Stimulated activated CD8-positive, alpha-beta memory T cell treated with anti-CD3 and anti-CD28 coated beads, Interleukin-15, amount 100 ng/mL, for 4 hours (primary cell): ENCODE results near the gene RCSD1.
A peak's percentile ranks its signal among the peaks of the same experiment; 100 is the strongest.

Experiments
- DNase-seq, 2 donors: peaks; one replicate each; pipeline ENCODE4 v3.0.0-alpha.2; 2020; ENCODE audit warnings: low read depth in 2 of 2

RCSD1 gene

DNA sequence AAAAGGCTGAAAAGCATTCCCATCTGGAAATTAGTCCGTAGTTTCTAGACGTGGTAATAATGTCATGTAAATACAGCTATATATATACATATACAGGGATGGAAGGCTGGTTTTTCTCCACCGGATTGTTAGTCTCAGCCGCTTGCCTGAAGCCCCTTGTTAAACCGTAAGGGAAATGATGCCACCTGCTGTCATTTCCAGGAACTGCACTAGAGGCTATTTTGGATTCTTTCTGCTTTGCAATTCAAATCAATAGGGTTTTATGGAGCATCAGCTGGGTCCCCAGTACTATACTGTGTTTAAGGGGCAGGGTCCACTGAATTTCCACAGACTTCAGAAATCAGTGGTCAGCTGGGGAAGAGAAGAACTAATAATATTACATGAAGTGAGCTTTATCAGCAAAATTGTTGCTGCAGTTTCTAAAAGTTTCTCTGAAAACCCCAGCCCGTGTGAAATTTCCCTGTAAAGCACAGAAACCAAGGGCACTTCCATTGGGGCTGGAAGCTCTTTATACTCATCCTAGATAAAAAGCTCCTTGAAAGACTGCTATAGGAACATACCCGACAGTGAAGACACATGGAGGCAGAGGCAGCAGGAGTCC, 58.0 kb downstream of the RCSD1 start:
- DNase-seq: peak; percentile 11 to 66

DNA sequence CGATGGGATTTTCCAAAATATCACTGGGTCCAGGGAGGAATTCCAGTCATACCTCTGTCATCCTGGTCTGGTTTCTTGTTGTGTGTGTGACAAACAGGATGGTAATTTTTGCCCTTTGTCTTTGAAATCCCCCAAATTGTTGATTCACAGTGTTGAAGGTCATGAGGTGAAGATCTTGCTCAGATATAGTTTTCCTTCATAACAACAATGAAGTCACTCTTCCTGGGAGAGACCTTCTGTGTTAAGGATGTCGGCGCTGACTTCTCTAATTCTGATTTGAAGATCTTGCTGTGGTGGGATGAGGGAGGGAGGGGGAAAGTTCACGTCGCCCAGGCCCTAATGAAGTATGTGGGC, 59.5 kb downstream of the RCSD1 start:
- no peak for DNase-seq

DNA sequence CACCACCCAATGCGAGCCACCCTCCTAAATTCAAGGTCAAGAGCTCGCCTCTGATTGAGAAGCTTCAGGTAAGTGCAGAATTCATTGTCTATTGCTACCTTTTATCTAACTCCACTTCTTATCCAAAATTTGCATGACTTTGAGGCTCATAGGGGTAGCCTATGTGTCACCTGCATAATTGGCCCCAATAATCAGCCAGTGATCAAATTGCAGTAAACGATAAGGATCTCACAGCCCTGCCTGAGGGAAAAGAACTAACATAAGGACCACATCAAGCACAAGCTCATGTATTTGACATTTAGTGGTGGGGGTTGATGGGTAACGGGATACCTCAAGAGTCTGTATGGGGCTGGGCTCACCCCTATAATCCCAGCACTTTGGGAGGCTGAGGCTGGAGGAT, 60.0 kb downstream of the RCSD1 start:
- no peak for DNase-seq

DNA sequence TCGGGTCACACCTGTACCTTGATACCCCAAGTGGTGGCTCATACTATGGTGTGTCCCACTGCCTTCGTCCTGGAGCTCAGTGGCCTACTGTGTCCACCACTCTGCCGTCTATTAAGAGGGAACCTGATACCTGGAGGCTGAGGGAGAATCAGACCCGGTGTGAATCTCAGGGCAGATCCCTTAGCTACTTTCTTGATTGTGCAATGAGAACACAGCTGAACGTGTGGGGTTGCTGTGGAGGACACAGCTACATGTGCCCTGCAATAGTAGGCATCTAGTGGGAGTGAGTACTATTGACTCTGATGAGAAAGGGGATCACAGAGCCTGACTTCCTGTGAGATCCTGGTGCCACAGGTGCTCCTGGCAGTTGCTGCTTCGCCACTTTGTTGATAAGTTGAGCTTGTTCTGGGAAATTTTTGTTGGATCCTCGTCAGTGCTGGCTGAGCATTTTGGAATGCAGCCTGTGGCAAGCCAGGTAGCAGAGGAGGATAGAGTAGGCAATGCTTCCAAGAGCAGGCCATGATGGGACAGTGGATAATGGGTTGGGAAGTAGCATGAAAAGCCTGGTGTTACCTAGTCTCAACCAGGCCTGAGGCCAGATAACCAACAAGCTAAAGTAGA, 63.5 kb downstream of the RCSD1 start:
- no peak for DNase-seq

DNA sequence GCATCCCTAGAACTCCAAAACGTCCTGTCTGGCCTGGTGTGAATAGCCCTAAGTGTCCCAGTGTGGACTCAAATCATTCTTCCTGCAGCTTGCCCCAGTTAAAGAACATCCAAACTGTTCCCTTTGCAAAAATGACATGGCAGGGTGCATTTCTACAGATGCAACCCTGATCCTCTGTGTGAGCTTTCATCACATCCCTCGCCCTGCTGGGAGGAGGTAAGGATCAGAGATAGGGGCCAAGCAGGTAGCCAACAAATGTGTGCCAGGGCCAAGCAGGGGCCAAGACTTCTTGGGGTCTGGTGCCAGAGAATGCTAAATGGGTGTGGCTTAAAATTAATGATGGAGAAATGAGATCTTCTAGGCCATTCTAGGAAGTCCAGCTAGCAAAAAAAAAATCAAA, 64.7 kb downstream of the RCSD1 start:
- no peak for DNase-seq

DNA sequence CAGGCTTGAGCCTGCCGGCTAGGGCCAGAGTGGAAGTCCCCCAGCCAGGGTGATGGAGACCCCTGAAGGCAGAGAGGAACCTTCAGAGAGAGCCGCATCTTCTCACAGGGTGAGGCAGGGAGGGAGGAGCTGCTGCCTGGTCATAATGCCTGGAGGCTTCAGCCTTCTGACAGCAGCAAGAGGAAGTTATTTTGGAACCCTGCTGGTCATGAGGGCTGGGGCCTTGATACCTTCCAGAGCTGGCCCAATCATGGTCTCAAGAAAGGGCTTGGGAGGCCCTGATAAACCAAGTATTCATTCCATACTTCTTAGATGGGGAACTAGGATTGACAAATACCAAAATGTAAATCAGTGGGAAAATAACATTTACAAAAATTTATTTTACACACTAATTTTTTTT, 65.1 kb downstream of the RCSD1 start:
- DNase-seq: no peak

DNA sequence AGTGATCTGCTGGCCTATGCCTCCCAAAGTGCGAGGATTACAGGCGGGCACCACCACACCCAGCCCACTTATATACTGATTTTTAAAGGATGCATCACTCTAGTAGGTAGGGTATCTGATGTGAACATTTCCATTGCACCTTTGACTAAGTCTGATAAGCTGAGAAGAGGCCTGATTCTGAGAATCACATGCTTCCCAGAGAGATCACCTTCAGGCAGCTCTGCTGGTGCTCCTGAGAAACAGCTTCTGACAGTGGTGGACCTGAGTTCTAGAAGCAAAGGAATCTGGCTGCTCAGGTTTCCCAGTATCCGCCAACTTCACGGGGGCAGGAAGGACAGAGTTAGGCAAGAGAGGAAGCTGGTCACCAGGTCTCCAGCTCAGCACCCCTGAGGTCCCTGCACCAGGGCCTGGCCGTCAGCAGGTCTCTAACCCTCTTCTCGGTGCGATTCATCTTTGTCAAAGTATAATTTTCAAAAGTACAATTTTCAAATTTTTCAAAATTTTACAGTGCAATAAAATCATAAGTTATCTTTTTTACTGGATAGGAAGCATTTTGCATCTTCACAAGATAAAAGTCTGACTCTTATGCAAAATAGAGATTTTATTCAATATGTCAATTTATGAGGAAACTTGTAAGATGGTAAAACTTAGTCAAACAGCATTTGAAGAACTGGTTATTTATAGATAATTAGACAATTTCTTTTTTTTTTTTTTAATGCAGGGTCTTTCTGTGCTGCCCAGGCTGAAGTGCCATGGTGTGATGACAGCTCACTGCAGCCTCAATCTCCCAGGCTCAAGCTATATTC, 65.9 kb downstream of the RCSD1 start:
- DNase-seq: no peak

DNA sequence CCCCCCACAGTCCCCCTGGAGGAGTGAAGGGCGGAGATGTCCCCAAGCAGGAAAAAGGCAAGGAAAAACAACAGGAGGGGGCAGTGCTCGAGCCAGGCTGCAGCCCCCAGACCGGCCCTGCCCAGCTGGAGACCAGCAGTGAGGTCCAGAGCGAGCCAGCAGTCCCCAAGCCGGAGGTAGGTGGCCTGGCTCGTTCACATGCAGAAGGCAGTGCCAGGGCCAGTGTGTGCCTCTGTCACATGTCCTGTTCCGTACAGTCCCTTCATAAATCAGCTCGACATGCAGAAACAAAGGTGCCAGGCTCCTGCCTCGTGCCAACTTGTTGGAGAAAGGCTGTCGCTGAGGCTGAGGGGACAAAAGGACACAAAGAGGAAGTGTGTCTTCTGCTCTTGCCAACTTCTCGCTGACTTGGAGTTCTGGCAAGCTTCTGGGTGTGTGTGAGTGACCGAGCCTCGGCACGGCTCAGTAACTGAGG, 67.7 kb downstream of the RCSD1 start:
- no peak for DNase-seq

DNA sequence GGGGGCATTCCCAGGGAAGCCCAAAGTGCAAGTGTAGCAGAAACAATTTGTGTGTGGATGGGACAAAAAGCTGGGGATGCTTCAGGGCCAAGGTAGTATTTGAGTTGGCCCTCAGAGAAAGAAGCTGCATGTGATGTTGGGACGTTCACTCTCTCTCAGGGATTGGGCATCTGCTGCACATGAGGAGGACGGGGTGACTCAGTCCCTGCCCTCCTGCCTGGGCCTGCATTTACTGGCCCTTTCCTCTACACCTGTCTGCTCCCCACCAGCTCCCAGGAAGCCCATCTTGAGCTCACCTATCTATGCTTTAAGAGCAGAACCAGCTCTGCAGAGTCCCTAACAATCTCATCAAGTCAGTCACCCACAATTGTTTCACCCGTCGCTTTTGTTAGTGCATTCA, 68.3 kb downstream of the RCSD1 start:
- no peak for DNase-seq

DNA sequence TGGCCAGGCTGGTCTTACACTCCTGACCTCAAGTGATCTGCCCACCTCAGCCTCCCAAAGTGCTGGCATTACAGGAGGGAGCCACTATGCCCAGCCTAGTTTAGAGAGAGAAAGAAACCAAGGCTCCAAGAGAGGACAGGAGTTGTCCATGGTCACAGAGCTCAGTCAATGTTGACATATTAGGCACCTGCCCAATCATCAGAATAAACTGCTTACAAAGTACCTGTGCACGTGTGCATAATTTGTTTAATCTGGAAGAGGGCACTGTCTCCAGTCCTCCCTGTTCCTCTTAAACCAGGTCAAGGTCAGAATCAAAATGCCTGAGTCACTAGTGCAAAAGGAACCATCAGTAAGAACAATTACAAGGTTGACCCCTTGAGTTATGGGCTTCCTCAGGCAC, 71.5 kb downstream of the RCSD1 start:
- no peak for DNase-seq

DNA sequence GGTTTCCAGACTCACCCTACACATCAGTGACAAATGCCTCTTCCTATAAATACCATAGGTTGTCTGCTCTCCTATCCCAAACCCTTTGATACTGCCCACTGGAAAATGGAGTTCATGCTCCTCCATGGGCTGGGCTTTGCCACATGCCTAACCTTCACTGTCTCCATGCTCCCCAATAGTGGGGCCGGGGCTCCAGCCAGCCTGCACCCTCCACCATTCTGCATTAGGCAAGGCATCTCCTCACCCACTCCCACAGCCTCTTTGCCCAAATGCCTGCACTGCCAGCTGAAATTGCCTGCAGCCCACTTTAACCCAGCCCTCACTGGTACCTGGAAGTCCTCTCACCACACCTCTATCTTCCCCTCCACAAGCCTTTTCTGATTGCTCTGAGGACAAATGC, 73.5 kb downstream of the RCSD1 start:
- no peak for DNase-seq

DNA sequence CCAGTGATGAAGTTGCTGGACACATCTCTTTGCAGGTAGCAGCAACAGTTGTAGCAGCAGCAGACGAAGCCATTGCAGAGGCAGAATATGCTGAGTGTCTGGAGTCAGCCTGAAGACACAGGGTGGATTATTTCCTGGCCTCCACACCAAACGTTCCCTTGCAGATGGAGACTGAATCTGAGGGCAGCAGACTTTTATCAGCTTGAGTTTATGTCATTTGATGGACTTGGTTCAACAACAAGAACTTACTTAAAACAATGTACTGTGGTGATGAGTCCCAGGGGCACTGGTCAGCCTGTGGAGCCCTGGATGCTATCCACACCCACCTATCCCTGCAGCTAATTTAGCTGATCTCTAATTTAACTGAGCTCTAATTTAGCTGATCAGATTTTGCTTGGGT, 74.7 kb downstream of the RCSD1 start:
- DNase-seq: no peak

DNA sequence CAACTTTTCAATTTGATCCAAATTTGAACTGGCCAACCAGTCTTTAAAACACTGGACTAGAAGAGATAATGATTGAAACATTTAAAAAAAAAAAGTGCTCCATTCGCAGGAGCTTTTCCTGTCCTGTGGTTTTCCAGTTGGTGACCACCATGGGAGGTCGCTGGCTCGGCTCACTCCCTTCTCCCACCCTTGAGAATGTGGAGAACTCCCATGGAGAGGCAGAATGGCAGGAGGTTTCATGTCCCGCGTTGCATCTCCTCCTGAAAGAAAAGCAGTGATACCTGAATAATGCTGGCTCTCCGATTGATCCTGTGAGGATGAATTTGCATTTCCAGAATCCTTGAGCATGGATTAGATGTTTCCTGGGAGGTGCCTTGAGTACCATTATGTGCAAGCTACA, 75.2 kb downstream of the RCSD1 start:
- DNase-seq: no peak

DNA sequence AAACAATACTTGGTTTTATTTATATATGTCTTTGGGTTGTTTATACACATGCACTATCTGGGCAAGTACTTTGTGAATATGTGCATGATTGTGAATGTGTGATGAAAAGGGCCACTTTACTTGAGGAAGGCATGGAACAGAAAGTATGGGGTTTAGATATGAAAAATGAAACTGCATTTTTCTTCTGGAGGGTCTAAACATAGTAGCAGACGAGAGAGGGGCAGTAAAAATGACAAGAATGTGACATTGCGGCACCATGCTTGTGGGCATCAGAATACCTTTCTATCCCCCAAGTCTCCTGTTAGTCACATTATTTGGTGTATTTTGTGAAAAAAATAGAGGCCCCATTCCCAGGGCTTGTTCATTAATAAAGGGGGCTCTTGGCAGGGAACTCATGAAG, 76.3 kb downstream of the RCSD1 start:
- DNase-seq: no peak

DNA sequence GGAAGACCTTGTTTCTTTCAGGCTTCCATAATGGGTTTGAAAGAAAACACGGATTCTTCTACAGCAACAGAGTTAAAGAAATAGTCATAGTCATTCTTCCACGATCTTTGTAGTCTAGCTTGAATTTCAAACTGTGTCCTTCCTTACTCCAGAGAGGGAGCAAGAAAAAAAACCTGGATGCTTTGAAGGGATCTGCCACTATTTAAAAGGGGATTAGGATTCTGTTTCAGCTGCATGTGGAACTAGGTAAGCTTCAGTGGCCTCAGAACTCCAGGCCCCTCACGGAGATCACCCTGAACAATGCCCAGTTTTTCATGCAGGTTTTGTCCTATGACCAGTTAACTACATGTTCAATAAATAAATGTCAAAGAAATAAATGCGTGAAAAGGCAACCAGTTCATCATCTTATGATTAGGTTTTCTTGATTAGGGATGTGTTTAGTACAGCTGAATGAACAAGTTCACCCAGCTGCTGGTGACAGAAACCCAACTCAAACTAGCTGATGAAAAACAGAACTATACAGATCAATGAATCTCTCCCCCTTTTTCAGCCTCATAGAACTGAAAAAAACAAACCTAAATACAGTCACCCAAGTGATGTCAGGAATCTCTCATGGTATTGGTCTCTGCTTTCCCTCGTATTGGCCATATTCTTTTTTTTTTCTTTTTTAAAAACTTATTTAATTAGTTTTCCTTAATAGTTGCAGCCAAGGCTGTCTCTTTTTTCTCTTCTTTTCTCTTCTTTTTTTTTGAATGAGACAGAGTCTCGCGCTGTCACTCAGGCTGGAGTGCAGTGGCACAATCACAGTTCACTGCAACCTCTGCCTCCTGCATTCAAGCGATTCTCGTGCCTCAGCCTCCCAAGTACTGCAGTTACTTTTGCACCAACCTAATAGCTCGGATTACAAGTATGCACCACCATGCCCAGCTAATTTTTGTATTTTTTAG, 77.2 kb downstream of the RCSD1 start:
- DNase-seq: no peak

DNA sequence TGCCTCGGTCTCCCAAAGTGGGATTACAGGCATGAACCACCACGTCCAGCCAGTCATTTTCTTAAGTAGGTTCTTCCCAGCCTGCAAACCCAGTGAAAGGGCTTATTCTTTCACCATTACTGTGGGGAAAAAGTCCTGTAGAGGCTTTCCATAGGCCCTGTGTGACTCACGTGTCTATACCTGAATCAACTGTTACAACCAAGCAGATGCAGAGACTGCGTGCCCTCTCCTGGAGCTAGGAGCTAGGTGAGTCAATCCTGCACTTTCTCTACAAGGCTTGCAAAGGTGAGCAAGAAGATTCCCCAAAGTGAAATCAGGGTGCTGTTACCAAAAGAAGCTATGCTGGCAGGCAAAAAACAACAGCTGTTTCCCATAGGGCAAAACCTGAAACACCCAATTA, 77.9 kb downstream of the RCSD1 start:
- no peak for DNase-seq

DNA sequence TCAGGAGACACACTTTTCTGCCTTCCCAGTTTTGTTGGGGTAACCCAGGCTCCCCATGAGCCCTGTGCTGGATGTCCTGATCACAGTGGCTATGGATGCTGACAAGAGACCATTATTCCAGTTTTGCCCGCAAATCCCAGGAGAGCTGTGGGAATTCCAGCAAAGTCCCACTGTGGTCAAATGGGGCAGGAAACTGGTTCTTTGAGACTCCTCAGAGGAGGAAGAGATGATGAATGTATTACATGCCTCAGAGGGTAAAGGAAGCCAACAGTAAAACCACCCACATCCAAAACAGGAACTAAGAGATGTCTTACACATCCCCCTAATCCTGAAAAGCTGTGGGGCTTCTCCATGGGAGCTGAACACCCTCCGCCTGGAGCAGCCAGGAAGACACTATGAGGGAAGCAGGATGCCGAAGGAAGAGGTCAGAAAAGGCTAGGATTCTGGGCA, 78.9 kb downstream of the RCSD1 start:
- no peak for DNase-seq

DNA sequence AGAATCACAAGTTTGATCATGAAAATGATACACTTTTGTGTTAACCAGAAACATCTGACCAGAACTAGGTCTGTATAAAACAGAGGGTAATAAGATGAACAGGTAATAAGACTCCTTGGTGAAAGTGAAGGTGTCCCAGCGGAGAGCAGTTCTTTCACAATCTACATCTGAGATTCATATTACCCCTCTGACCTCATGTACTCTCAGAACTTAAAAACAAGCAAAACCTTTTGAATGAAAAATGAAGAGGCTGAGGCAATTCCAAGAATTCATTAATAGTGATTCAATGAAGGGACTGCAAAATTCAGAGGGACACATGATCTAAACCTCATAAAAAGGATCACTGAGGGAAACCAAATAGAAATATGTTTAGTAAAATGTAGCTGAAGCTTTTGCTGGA, 80.8 kb downstream of the RCSD1 start:
- no peak for DNase-seq

DNA sequence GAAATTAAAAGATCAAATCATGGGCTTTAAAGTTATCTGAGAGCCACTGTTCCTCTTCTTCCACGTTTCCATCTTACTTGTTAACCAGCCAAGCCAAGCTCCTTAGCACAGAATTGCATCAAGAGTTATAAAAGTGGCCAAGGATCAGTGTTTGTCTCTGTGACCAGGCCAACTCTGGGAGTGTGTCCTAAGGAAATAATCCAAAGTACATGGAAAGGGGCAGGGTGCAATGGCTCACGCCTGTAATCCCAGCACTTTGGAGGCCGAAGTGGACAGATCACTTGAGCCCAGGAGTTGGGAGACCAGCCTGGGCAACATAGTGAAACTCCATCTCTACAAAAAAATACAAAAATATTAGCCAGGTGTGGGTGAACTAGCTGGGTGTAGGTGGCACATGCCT, 81.8 kb downstream of the RCSD1 start:
- no peak for DNase-seq

DNA sequence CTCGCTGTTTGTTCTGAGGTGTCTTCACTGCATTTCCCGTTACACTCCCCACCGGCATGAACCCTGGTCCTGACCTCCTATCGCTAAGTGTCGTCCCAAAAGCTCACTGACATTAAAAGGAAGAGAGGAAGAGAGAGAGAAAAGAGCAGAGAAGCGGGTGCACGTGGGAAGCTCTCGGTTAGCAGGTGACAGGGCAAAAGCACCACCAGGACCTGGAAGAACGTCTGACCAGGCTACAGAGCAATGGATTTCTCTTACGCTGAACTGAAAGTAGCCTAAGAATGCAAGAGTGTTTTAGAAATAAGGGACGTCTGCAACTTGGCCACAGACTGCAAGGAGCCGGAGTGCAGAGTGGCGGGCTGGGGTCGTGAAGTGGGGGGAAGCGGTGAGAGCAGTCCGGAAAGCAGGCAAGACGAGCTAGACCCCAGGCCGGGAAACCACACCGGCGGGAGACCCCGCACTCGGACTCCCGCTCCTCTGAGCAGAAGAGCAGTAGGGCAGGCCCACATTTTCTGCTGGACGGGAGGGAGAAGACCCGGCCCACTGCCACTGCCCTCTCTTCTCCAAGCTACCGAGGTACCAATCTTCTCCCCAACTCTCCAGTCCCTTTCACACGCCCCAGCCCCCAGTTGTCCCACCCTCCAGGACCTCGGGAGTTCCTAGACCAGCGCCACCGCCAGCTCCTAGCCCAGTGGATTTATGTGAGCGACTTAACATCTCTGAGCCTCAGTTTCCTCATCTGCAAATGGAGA, 83.5 kb downstream of the RCSD1 start:
- no peak for DNase-seq

DNA sequence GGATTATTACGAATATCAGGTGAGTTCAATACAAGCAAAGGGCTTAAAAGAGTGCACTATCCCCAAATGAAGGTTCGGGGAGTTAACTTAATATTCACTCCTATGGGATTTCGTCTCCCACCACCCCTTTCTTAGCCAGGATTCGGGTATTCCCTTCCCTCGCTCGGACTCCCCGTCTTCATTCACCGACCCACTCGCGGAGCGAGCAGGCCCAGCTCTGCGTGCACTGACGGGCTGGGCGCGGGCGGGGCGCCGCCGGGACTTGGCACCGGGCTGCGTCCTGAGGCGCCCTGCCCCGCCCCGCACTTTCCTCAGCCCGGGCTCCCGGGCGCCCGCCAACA, 84.0 kb downstream of the RCSD1 start:
- DNase-seq: peak; percentile 60 to 69
